SK-N-SH treated with all-trans-retinoic acid at 6 μM for 48 hours (cell line): ENCODE results near the gene HDAC8.

ENCODE experiments used
- ATAC-seq: fragments of 200-7000 bp; cut with Tn5 transposase; 3 replicates; pipeline ENCODE4 v1.9.1; 2020; ENCODE audit warnings: mild to moderate bottlenecking, moderate library complexity
- ARNTL ChIP-seq: fragments of 450-650 bp; formaldehyde crosslinking; IDR thresholded peaks from 2 replicates; pipeline ENCODE4 v1.5.0; 2020; ENCODE audit warnings: low read depth, mild to moderate bottlenecking, moderate library complexity, borderline replicate concordance
- BACH2 ChIP-seq: fragments of 250-450 bp; sonication (Bioruptor Pico); IDR thresholded peaks from 2 replicates; pipeline ENCODE4 v1.9.0; 2021; ENCODE audit warnings: mild to moderate bottlenecking, borderline replicate concordance
- CSDC2 ChIP-seq: fragments of 250-450 bp; sonication (Bioruptor Pico); IDR thresholded peaks from 2 replicates; pipeline ENCODE4 v1.5.0; 2020; ENCODE audit warnings: mild to moderate bottlenecking, moderate library complexity
- ESRRG ChIP-seq: fragments of 250-450 bp; sonication (Bioruptor Pico); IDR thresholded peaks from 2 replicates; pipeline ENCODE4 v1.6.1; 2021; ENCODE audit warnings: mild to moderate bottlenecking
- GLIS3 ChIP-seq: fragments of 250-450 bp; sonication (Bioruptor Pico); IDR thresholded peaks from 2 replicates; pipeline ENCODE4 v1.5.0; 2020; ENCODE audit warnings: mild to moderate bottlenecking, moderate library complexity
- ISL1 ChIP-seq: fragments of 250-450 bp; sonication (Bioruptor Pico); IDR thresholded peaks from 2 replicates; pipeline ENCODE4 v2.1.2; 2022; ENCODE audit warnings: mild to moderate bottlenecking, moderate library complexity
- OSR1 ChIP-seq: fragments of 250-450 bp; sonication (Bioruptor Pico); IDR thresholded peaks from 2 replicates; pipeline ENCODE4 v1.8.0; 2022; ENCODE audit warnings: moderate library complexity, mild to moderate bottlenecking, inconsistent platforms
- PPARA ChIP-seq: fragments of 250-450 bp; sonication (Bioruptor Pico); IDR thresholded peaks from 2 replicates; pipeline ENCODE4 v1.5.0; 2020; ENCODE audit warnings: mild to moderate bottlenecking, borderline replicate concordance
- RARB ChIP-seq: fragments of 250-450 bp; sonication (Bioruptor Pico); IDR thresholded peaks from 2 replicates; pipeline ENCODE4 v1.8.0; 2021; ENCODE audit warnings: mild to moderate bottlenecking, moderate library complexity
- SNAI2 ChIP-seq: fragments of 250-450 bp; sonication (Bioruptor Pico); IDR thresholded peaks from 2 replicates; pipeline ENCODE4 v1.5.0; 2020; ENCODE audit warnings: mild to moderate bottlenecking, moderate library complexity
- TCF4 ChIP-seq: fragments of 250-450 bp; sonication (Bioruptor Pico); IDR thresholded peaks from 2 replicates; pipeline ENCODE4 v1.8.0; 2021; ENCODE audit warnings: mild to moderate bottlenecking, moderate library complexity, borderline replicate concordance
- TOX ChIP-seq: fragments of 250-450 bp; sonication (Bioruptor Pico); IDR thresholded peaks from 2 replicates; pipeline ENCODE4 v1.8.0; 2021; ENCODE audit warnings: mild to moderate bottlenecking, moderate library complexity, borderline replicate concordance
- ZC3H10 ChIP-seq: fragments of 250-450 bp; sonication (Bioruptor Pico); IDR thresholded peaks from 2 replicates; pipeline ENCODE4 v1.5.1; 2021; ENCODE audit warnings: mild to moderate bottlenecking, moderate library complexity
- ZFP30 ChIP-seq: fragments of 450-650 bp; formaldehyde crosslinking; IDR thresholded peaks from 2 replicates; pipeline ENCODE4 v1.5.0; 2022; ENCODE audit warnings: mild to moderate bottlenecking, moderate library complexity
- TF ChIP-seq, protein P1 (sequence below): fragments of 250-450 bp; sonication (Bioruptor Pico); IDR thresholded peaks from 2 replicates; pipeline ENCODE4 v1.5.1; 2020; ENCODE audit warnings: low read depth, mild to moderate bottlenecking, moderate library complexity
- TF ChIP-seq, protein P2 (sequence below): fragments of 250-450 bp; sonication (Bioruptor Pico); IDR thresholded peaks from 2 replicates; pipeline ENCODE4 v1.8.0; 2021; ENCODE audit warnings: low read depth, mild to moderate bottlenecking, moderate library complexity, borderline replicate concordance
- TF ChIP-seq, protein P3 (sequence below): fragments of 250-450 bp; sonication (Bioruptor Pico); IDR thresholded peaks from 2 replicates; pipeline ENCODE4 v1.8.0; 2020; ENCODE audit warnings: mild to moderate bottlenecking, moderate library complexity, borderline replicate concordance
- TF ChIP-seq, protein P4 (sequence below): fragments of 250-450 bp; sonication (Bioruptor Pico); IDR thresholded peaks from 2 replicates; pipeline ENCODE4 v1.5.0; 2020; ENCODE audit warnings: mild to moderate bottlenecking, moderate library complexity

The HDAC8 gene

DNA sequence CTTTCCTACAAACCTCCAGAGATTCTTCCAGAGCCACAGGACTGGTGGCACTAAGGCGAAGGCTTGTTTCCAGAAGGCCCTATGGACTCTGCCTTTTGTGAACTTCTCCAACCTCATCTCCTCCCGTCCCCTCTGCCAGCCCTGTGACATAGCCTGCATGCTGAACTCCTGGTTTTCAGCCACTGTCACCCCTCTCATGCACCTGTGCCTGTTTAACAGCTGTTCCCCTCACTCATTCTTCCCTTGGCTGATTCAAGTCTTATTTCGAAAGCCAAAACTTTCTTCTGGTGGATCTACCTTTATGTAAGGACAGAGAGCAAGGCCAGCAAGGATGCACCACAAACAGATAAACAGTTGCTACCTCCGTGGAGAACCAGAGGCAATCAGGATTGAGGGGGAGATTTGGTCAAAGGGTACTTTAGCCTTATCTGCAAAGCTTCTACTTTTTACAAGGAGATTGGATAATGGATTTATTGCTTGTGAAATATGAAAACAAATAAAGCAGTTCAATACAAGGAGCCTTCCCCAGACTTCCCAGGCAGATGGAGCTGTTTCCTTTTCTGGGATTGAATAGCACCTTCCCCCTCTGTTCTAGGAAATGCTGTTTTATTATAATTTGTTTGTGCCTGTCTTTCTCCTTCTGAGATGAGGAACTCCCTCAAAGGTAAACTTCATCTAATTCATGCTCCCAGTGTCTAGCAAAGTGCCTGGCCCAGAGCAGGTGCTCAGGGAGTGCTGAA lies 272.6 kb downstream of the HDAC8 start:
- no peak for ATAC-seq
- TF ChIP-seq TOX (CRISPR knock-in tag) (no peak), CSDC2 (CRISPR knock-in tag) (no peak), ZC3H10 (CRISPR knock-in tag) (no peak), ARNTL (CRISPR knock-in tag) (no peak), TCF4 (no peak), OSR1 (no peak), BACH2 (CRISPR knock-in tag) (no peak), ISL1 (CRISPR knock-in tag) (no peak), PPARA (no peak), ESRRG (no peak)
- TF ChIP-seq, protein P1, sequence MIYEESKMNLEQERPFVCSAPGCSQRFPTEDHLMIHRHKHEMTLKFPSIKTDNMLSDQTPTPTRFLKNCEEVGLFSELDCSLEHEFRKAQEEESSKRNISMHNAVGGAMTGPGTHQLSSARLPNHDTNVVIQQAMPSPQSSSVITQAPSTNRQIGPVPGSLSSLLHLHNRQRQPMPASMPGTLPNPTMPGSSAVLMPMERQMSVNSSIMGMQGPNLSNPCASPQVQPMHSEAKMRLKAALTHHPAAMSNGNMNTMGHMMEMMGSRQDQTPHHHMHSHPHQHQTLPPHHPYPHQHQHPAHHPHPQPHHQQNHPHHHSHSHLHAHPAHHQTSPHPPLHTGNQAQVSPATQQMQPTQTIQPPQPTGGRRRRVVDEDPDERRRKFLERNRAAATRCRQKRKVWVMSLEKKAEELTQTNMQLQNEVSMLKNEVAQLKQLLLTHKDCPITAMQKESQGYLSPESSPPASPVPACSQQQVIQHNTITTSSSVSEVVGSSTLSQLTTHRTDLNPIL (CRISPR knock-in tag): no peak
- TF ChIP-seq, protein P2, sequence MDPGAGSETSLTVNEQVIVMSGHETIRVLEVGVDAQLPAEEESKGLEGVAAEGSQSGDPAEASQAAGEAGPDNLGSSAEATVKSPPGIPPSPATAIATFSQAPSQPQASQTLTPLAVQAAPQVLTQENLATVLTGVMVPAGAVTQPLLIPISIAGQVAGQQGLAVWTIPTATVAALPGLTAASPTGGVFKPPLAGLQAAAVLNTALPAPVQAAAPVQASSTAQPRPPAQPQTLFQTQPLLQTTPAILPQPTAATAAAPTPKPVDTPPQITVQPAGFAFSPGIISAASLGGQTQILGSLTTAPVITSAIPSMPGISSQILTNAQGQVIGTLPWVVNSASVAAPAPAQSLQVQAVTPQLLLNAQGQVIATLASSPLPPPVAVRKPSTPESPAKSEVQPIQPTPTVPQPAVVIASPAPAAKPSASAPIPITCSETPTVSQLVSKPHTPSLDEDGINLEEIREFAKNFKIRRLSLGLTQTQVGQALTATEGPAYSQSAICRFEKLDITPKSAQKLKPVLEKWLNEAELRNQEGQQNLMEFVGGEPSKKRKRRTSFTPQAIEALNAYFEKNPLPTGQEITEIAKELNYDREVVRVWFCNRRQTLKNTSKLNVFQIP (CRISPR knock-in tag): no peak
- TF ChIP-seq, protein P3, sequence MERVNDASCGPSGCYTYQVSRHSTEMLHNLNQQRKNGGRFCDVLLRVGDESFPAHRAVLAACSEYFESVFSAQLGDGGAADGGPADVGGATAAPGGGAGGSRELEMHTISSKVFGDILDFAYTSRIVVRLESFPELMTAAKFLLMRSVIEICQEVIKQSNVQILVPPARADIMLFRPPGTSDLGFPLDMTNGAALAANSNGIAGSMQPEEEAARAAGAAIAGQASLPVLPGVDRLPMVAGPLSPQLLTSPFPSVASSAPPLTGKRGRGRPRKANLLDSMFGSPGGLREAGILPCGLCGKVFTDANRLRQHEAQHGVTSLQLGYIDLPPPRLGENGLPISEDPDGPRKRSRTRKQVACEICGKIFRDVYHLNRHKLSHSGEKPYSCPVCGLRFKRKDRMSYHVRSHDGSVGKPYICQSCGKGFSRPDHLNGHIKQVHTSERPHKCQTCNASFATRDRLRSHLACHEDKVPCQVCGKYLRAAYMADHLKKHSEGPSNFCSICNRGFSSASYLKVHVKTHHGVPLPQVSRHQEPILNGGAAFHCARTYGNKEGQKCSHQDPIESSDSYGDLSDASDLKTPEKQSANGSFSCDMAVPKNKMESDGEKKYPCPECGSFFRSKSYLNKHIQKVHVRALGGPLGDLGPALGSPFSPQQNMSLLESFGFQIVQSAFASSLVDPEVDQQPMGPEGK (CRISPR knock-in tag): no peak

DNA sequence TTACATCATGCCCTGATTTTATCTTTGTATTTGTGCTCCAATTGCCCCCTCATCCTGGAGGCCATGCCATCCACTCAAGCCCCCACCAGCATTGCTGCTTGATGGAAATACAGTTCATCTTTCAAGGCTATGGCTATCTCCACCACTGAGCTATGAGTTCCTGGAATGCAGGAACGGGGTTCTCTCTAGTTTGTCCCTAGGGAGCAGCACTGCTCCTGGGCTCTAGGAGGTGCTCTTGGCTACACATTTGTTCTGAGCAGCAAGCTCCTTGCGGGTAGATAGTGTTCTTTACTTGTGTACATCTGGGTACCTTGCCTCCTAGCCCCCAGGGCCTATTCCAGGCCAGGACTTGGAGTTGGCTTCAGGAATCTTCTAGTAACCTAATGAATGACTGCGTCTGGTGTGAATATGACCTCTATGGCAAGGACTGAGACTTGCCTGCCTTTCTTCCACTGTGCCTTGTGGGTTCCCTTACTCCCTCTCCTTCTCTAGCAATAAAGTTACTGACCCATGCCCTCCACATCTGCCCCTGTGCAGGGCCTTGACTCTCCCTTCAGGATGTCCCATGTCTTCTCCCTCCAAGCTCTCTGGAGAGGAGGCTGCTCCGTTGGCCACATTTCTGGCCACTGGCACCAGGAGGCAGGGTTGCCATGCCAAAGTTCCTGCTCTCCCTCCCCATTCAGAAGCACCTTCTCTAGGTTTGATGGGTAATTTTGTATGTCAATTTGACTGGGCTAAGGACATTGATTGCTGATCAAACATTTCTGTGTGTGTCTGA lies 274.5 kb downstream of the HDAC8 start:
- TF ChIP-seq RARB (CRISPR knock-in tag) (no peak), GLIS3 (CRISPR knock-in tag) (no peak), SNAI2 (CRISPR knock-in tag) (no peak), PPARA (no peak)

DNA sequence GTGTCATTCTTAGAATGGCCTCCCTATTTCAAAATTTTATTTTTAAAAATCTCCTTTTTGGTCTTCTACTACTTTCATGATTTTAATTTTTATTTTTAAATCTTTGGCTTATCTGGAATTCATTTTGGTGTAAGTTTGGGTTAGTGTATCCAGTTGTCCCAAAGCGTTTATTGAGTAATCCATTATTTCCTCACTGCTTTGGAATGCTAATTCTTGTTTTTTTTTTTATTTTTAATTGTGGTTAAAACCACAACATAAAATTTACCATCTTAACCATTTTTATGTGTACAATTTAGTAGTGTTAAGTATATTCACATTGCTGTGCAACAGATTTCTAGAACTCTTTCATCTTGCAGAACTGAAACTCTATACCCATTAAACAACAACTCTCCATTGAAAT lies 275.7 kb downstream of the HDAC8 start:
- no peak for TF ChIP-seq ESRRG
- TF ChIP-seq, protein P4, sequence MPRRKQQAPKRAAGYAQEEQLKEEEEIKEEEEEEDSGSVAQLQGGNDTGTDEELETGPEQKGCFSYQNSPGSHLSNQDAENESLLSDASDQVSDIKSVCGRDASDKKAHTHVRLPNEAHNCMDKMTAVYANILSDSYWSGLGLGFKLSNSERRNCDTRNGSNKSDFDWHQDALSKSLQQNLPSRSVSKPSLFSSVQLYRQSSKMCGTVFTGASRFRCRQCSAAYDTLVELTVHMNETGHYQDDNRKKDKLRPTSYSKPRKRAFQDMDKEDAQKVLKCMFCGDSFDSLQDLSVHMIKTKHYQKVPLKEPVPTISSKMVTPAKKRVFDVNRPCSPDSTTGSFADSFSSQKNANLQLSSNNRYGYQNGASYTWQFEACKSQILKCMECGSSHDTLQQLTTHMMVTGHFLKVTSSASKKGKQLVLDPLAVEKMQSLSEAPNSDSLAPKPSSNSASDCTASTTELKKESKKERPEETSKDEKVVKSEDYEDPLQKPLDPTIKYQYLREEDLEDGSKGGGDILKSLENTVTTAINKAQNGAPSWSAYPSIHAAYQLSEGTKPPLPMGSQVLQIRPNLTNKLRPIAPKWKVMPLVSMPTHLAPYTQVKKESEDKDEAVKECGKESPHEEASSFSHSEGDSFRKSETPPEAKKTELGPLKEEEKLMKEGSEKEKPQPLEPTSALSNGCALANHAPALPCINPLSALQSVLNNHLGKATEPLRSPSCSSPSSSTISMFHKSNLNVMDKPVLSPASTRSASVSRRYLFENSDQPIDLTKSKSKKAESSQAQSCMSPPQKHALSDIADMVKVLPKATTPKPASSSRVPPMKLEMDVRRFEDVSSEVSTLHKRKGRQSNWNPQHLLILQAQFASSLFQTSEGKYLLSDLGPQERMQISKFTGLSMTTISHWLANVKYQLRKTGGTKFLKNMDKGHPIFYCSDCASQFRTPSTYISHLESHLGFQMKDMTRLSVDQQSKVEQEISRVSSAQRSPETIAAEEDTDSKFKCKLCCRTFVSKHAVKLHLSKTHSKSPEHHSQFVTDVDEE (CRISPR knock-in tag): no peak
- no peak for ATAC-seq

More for the DNA sequence above, 274.5 kb downstream of the HDAC8 start:
- peak; percentile 82 for ATAC-seq

DNA sequence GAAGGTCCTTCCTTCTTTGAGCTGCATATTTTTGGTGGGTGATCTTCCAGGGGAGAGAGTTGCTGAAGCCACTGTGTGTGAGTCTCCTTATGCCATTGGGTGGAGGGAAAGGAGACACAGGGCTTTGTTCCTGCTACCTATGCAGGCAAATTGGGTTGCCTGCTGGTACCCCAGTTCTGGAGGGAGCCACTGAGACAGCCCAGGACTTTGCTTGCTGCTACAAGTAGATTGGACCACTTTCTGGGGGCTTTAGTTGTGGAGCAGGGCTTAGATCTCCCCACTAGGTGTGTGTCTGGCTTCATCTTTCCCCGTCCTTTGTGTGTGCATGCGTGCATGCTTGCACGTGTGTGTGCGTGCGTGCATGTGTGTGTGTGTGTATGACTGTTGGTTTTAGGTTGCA lies 276.9 kb downstream of the HDAC8 start:
- no peak for ATAC-seq

DNA sequence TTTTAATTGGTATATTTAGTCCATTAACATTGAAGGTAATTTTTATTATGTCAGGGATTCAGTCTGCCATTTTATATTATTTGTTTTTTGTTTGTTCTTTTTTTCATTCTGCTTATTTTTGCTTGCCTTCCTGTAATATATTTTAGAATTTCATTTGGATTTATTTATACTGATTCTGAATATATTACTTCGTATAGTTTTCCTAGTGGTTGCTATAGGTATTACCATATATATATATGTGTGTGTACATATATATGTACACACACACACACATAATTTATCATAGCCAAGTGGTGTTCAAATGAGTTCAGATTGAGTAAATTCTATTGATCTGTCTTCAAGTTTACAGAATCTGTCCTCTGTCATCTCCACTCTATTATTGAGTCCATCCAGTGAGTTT lies 278.1 kb downstream of the HDAC8 start:
- ATAC-seq: 0 out of 3 replicates have a peak, but pooled peaks have one; percentile 30
- no peak for TF ChIP-seq TOX (CRISPR knock-in tag)
- no peak for TF ChIP-seq CSDC2 (CRISPR knock-in tag)
- TF ChIP-seq ZFP30 (CRISPR knock-in tag): no peak
- no peak for TF ChIP-seq GLIS3 (CRISPR knock-in tag)
- TF ChIP-seq TCF4: no peak
- TF ChIP-seq, protein P4 (CRISPR knock-in tag): no peak
- no peak for TF ChIP-seq SNAI2 (CRISPR knock-in tag)
- TF ChIP-seq OSR1: no peak
- TF ChIP-seq, protein P3 (CRISPR knock-in tag): no peak

More for the DNA sequence above, 276.9 kb downstream of the HDAC8 start:
- no peak for TF ChIP-seq PPARA
- TF ChIP-seq OSR1: no peak
- no peak for TF ChIP-seq SNAI2 (CRISPR knock-in tag)
